Measurements from ENCODE around the gene ZBTB20.

Gene ZBTB20

GRCh38 chr3:114639171-114639570, 507.9 kb downstream of the ZBTB20 start:
- Histone ChIP-seq H3K9ac (ENCODE audit: low read length) (no peak overlapping the region), H3K79me2 (ENCODE audit: insufficient read depth, low read length) (no peaks in the 10 kb centered on the region), H4K20me1 (ENCODE audit: low read depth, low read length) (no peaks in the 10 kb centered on the region), H3K9me2 (replicated peaks; ENCODE audit: insufficient read depth, low read length) (no peaks in the 10 kb centered on the region), H3K4me3 (ENCODE audit: insufficient read depth, low read length, poor library complexity, severe bottlenecking) (no peak overlapping the region), H3K27ac (ENCODE audit: low read depth, low read length) (no peak overlapping the region), H3K36me3 (ENCODE audit: low read length) (no peaks in the 10 kb centered on the region), H3K4me2 (ENCODE audit: low read depth, low read length, poor library complexity, severe bottlenecking) (no peak overlapping the region), H3K9me3 (ENCODE audit: insufficient read depth, low read length) (no peaks in the 10 kb centered on the region), H2AFZ (ENCODE audit: low read depth, low read length, severe bottlenecking) (no peak overlapping the region), H3F3A (ENCODE audit: insufficient read depth) (no peaks in the 10 kb centered on the region), H3K27me3 (ENCODE audit: low read length) (no peaks in the 10 kb centered on the region)
- TF ChIP-seq EZH2phosphoT487 (conservative IDR thresholded peaks at IDR 0.05; ENCODE audit: low read length) (no peak), CTCF (IDR thresholded peaks at IDR 0.05; ENCODE audit: insufficient read depth, low read length, poor library complexity, severe bottlenecking) (no peak)

DNA sequence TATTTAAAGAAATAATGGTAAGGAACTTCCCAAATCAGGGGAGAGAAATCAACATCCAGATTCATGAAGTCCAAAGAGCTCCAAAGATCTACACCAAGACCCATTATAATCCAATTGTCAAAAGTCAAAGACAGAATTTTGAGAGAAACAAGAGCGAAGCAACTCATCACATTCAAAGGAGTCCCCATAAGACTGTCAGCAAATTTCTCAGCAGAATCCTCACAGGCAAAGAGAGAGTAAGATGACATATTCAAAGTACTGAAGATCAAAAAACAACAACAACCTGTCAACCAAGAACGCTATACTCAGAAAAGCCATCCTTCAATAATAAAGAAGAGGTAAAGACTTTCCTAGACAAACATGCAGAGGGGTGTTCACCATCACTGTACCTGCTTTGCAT, 511.2 kb downstream of the ZBTB20 start:
- Histone ChIP-seq H3K4me3 (ENCODE audit: insufficient read depth, low read length, poor library complexity, severe bottlenecking) (no peak overlapping the region), H3K27ac (ENCODE audit: low read depth, low read length) (no peak overlapping the region), H3K27me3 (ENCODE audit: low read length) (no peaks in the 10 kb centered on the region), H3K9me3 (ENCODE audit: insufficient read depth, low read length) (no peaks in the 10 kb centered on the region), H3K4me2 (ENCODE audit: low read depth, low read length, poor library complexity, severe bottlenecking) (no peak overlapping the region), H3K9ac (ENCODE audit: low read length) (no peak overlapping the region), H3K36me3 (ENCODE audit: low read length) (no peaks in the 10 kb centered on the region), H4K20me1 (ENCODE audit: low read depth, low read length) (no peaks in the 10 kb centered on the region), H3F3A (ENCODE audit: insufficient read depth) (no peaks in the 10 kb centered on the region), H2AFZ (ENCODE audit: low read depth, low read length, severe bottlenecking) (no peak overlapping the region), H3K9me2 (replicated peaks; ENCODE audit: insufficient read depth, low read length) (no peaks in the 10 kb centered on the region), H3K79me2 (ENCODE audit: insufficient read depth, low read length) (no peaks in the 10 kb centered on the region)
- TF ChIP-seq CTCF (IDR thresholded peaks at IDR 0.05; ENCODE audit: insufficient read depth, low read length, poor library complexity, severe bottlenecking) = no peak
- TF ChIP-seq EZH2phosphoT487 (conservative IDR thresholded peaks at IDR 0.05; ENCODE audit: low read length) = no peak

DNA sequence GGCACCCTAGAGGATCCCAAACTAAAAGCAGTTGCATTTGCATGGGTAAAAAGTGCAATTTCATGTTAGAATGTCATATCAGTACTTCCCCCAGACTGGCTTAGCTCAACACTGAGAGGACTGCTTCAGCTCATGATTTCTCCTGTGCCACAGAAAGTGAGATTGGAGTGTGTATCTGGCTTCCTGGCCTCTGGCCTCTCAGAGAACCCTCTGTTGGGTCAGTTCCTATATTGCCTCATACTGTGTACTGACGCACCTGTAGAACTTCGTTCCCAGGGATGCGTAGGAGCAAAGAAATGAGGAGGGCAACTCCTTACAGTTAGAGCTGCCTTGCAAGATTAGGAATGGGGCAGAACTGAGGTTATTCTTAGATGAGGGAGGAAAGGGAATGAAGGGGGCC, 512.5 kb downstream of the ZBTB20 start:
- H3K27ac ChIP-seq (ENCODE audit: low read depth, low read length) = no peak overlapping the region
- TF ChIP-seq EZH2phosphoT487 (conservative IDR thresholded peaks at IDR 0.05; ENCODE audit: low read length) (no peak), CTCF (IDR thresholded peaks at IDR 0.05; ENCODE audit: insufficient read depth, low read length, poor library complexity, severe bottlenecking) (no peak)
- H3K36me3 ChIP-seq (ENCODE audit: low read length) = no peaks in the 10 kb centered on the region
- H3K9ac ChIP-seq (ENCODE audit: low read length) = no peak overlapping the region
- no peak overlapping the region for H3K4me2 ChIP-seq (ENCODE audit: low read depth, low read length, poor library complexity, severe bottlenecking)
- H3K4me3 ChIP-seq (ENCODE audit: insufficient read depth, low read length, poor library complexity, severe bottlenecking) = no peak overlapping the region
- no peaks in the 10 kb centered on the region for H3K9me2 ChIP-seq (replicated peaks; ENCODE audit: insufficient read depth, low read length)
- H3K27me3 ChIP-seq (ENCODE audit: low read length) = no peaks in the 10 kb centered on the region
- H3K9me3 ChIP-seq (ENCODE audit: insufficient read depth, low read length) = no peaks in the 10 kb centered on the region
- H3F3A ChIP-seq (ENCODE audit: insufficient read depth) = no peaks in the 10 kb centered on the region
- H3K79me2 ChIP-seq (ENCODE audit: insufficient read depth, low read length) = no peaks in the 10 kb centered on the region
- no peak overlapping the region for H2AFZ ChIP-seq (ENCODE audit: low read depth, low read length, severe bottlenecking)
- no peaks in the 10 kb centered on the region for H4K20me1 ChIP-seq (ENCODE audit: low read depth, low read length)

Data from SU-DHL-6 (cell line).